B cell (primary cell): Measurements from ENCODE around the gene GPX2. TPM values are rescaled to one million over a fixed set of nuclear protein-coding genes. Genes with fewer than 3 reads are reported as not detected.

Experiments used
- ATAC-seq: fragments of 200-7000 bp; cut with Tn5 transposase; one replicate; pipeline ENCODE4 v1.10.0; 2021; ENCODE audit warnings: low read depth, mild to moderate bottlenecking, moderate number of reproducible peaks, moderate library complexity
- CTCF ChIA-PET: fragments of 350-600 bp; sonication (Branson Sonifier 250); formaldehyde crosslinking; loops from one replicate; lab custom pipeline; 2021; ENCODE audit warnings: antibody characterized with exemption, inconsistent platforms; lab: Charles Lee
- POLR2A ChIA-PET: fragments of 350-600 bp; sonication (Branson Sonifier 250); formaldehyde crosslinking; loops from one replicate; lab custom pipeline; 2021; ENCODE audit warnings: antibody characterized with exemption; lab: Charles Lee
- DNase-seq: peaks from one replicate; pipeline ENCODE4 v3.0.0; 2013
- H2AFZ ChIP-seq: 2 replicates; pipeline ENCODE4 v1.6.1; 2012; ENCODE audit warnings: mild to moderate bottlenecking, low read depth, low read length; ENCODE audit not compliant: insufficient read depth, poor library complexity, severe bottlenecking
- H3K27ac ChIP-seq, 2 donors: 1 replicate in 1 of 2; 2 replicates in 1 of 2; pipeline ENCODE4 v1.5.1; 2012 to 2013; ENCODE audit warnings: low read length in 2 of 2, mild to moderate bottlenecking in 2 of 2, moderate library complexity in 1 of 2
- H3K27me3 ChIP-seq, 4 experiments: fragments of 200-600 bp in 1 of 4; sonication (generic) in 1 of 4; replicated peaks in 1 of 4; 1 replicate in 2 of 4; 2 replicates in 2 of 4; pipeline versions ENCODE4 v1.6.1 to v1.7.0; 2013 to 2016; ENCODE audit warnings: low read length in 3 of 4, mild to moderate bottlenecking in 2 of 4, mixed read lengths in 1 of 4, moderate library complexity in 1 of 4; ENCODE audit not compliant: insufficient read depth in 4 of 4, control insufficient read depth in 3 of 4; ENCODE audit errors: control extremely low read depth in 1 of 4
- H3K36me3 ChIP-seq, 2 experiments: replicated peaks in 1 of 2; 1 replicate in 1 of 2; 2 replicates in 1 of 2; pipeline versions ENCODE4 v1.6.1 to v1.7.1; 2013; ENCODE audit warnings: low read length in 1 of 2; ENCODE audit not compliant: insufficient read depth in 2 of 2, control insufficient read depth in 1 of 2; ENCODE audit errors: control extremely low read depth in 1 of 2, extremely low read depth in 1 of 2
- H3K4me1 ChIP-seq, 2 donors: fragments of 200-600 bp in 1 of 2; sonication (generic) in 1 of 2; 1 replicate in 1 of 2; 2 replicates in 1 of 2; pipeline versions ENCODE4 v1.5.1 to v1.6.1; 2013 to 2017; ENCODE audit warnings: low read length in 2 of 2; ENCODE audit not compliant: control insufficient read depth in 2 of 2, insufficient read depth in 2 of 2
- H3K4me2 ChIP-seq: replicated peaks from 2 replicates; pipeline ENCODE3; 2012; ENCODE audit warnings: mild to moderate bottlenecking, low read depth, low read length; ENCODE audit not compliant: poor library complexity, severe bottlenecking
- H3K4me3 ChIP-seq, 5 experiments: fragments of 200-600 bp in 1 of 5; sonication (generic) in 1 of 5; 1 replicate in 3 of 5; 2 replicates in 2 of 5; pipeline versions ENCODE4 v1.5.1 to v1.7.0; 2011 to 2016; ENCODE audit warnings: low read length in 4 of 5, mild to moderate bottlenecking in 4 of 5, low read depth in 2 of 5, control low read depth in 1 of 5, moderate library complexity in 1 of 5; ENCODE audit not compliant: insufficient read depth in 1 of 5; ENCODE audit errors: control extremely low read depth in 1 of 5, extremely low read depth in 1 of 5
- H3K79me2 ChIP-seq: fragments of 200-600 bp; sonication (generic); one replicate; pipeline ENCODE4 v1.6.0; 2016; ENCODE audit warnings: low read length; ENCODE audit not compliant: control insufficient read depth, insufficient read depth
- H3K9ac ChIP-seq: fragments of 200-600 bp; sonication (generic); 2 replicates; pipeline ENCODE4 v1.6.1; 2017; ENCODE audit warnings: mild to moderate bottlenecking, low read length, moderate library complexity
- H3K9me3 ChIP-seq, 3 donors: one replicate each; pipeline versions ENCODE4 v1.6.1 to v1.7.1; 2013; ENCODE audit warnings: low read length in 2 of 3; ENCODE audit not compliant: control insufficient read depth in 2 of 3, insufficient read depth in 1 of 3; ENCODE audit errors: control extremely low read depth in 1 of 3
- H4K20me1 ChIP-seq: 2 replicates; pipeline ENCODE4 v1.6.0; 2012; ENCODE audit warnings: mild to moderate bottlenecking, low read length; ENCODE audit not compliant: insufficient read depth, control insufficient read depth, poor library complexity, severe bottlenecking
- H3K27ac Mint-ChIP-seq: one replicate; pipeline ENCODE4 v1.8.0; 2021; ENCODE audit warnings: mixed read lengths
- H3K27me3 Mint-ChIP-seq: one replicate; pipeline ENCODE4 v1.8.0; 2021; ENCODE audit warnings: mixed read lengths
- H3K4me1 Mint-ChIP-seq: one replicate; pipeline ENCODE4 v1.8.0; 2021; ENCODE audit warnings: mixed read lengths
- H3K4me3 Mint-ChIP-seq: one replicate; pipeline ENCODE4 v1.8.0; 2021; ENCODE audit warnings: mixed read lengths
- H3K9me3 Mint-ChIP-seq: one replicate; pipeline ENCODE4 v1.8.0; 2022; ENCODE audit warnings: mixed read lengths; ENCODE audit not compliant: insufficient read depth
- CTCF ChIP-seq: fragments of 200-600 bp; IDR thresholded peaks from one replicate; pipeline ENCODE4 v1.8.0; 2022; ENCODE audit warnings: antibody characterized with exemption, mild to moderate bottlenecking
- EZH2 ChIP-seq: IDR thresholded peaks from 2 replicates; pipeline ENCODE4 v1.6.1; 2012; ENCODE audit warnings: borderline replicate concordance, low read depth, mild to moderate bottlenecking, moderate library complexity, low read length; ENCODE audit not compliant: insufficient read depth, poor library complexity, severe bottlenecking
- WGBS: methylation state at CpG from one replicate; pipeline ENCODE4 v1.1.5; 2013; ENCODE audit warnings: missing lambda C conversion rate; ENCODE audit not compliant: insufficient coverage; 5-methylcytosine and 5-hydroxymethylcytosine counted together
- intact Hi-C: fragments of 100-400 bp; cut with micrococcal nuclease; formaldehyde crosslinking; loops from one replicate; pipeline ENCODE4 v1.10.0; 2022
- polyA plus RNA-seq: library from polyadenylated mRNA; depleted of rRNA; stranded (reverse); fragments of >200 nt; gene quantifications from 2 replicates; pipeline ENCODE4 v1.2.3, GENCODE V29; 2012
- total RNA-seq, 2 donors: library from RNA; stranded (reverse); fragments of 120-200 nt in 1 of 2; gene quantifications; 1 replicate in 1 of 2; 2 replicates in 1 of 2; pipeline versions ENCODE4 v1.2.3 to v1.2.4, GENCODE V29; 2013 to 2022

The GPX2 gene
- total and polyA plus RNA-seq, 2 donors (not counting 1 experiment from before 2014, with no cell fraction given), result not detected

GRCh38 chr14:64970041-64970440, 27.5 kb upstream of the GPX2 start:
- H3K9me3 Mint-ChIP-seq, result no peaks in the 10 kb centered on the region
- DNase-seq (no peak), ATAC-seq (no peak)
- WGBS, result 4% methylated on average over 3 of the region's 3 CpGs
- Histone ChIP-seq H3K9me3 (no peaks in the 10 kb centered on the region), H3K27ac (no peak overlapping the region), H3K36me3 (no peaks in the 10 kb centered on the region), H4K20me1 (no peaks in the 10 kb centered on the region), H3K4me1 (peaks cover 11% of the 10 kb centered on the region in 2 donors), H3K79me2 (no peaks in the 10 kb centered on the region), H3K4me3 (no peak overlapping the region), H3K4me2 (no peak overlapping the region), H2AFZ (no peak overlapping the region), H3K9ac (no peak overlapping the region), H3K27me3 (peaks cover 0 to 27% (median 9%) of the 10 kb centered on the region in 4 experiments)
- peaks cover 6% of the 10 kb centered on the region for H3K4me1 Mint-ChIP-seq
- peak overlapping the region; percentile 18 for H3K4me3 Mint-ChIP-seq
- H3K27me3 Mint-ChIP-seq, result peaks cover 15% of the 10 kb centered on the region
- intact Hi-C loops, result loop anchor here (5.0 kb wide), 1 partner anchor 58 kb away; the partner anchor contains the start of gene CHURC1
- TF ChIP-seq CTCF (no peak), EZH2 (no peak)
- ChIA-PET CTCF (no interaction called here), POLR2A (no interaction called here)
- no peak overlapping the region for H3K27ac Mint-ChIP-seq

- intact Hi-C loops, result no loop called here
These were observed 26.1 kb upstream of the GPX2 start for GRCh38 chr14:64968651-64969050.

More at GRCh38 chr14:64968651-64969050, 26.1 kb upstream of the GPX2 start:
- Mint-ChIP-seq H3K4me3 (no peak overlapping the region), H3K27ac (no peak overlapping the region), H3K27me3 (peaks cover 15% of the 10 kb centered on the region), H3K9me3 (no peaks in the 10 kb centered on the region), H3K4me1 (peaks cover 6% of the 10 kb centered on the region)
- POLR2A ChIA-PET, result no interaction called here
- Histone ChIP-seq H3K36me3 (no peaks in the 10 kb centered on the region), H3K4me1 (peaks cover 11% of the 10 kb centered on the region in 2 donors), H3K4me2 (no peak overlapping the region), H3K9me3 (no peaks in the 10 kb centered on the region), H4K20me1 (no peaks in the 10 kb centered on the region), H3K27ac (no peak overlapping the region), H3K9ac (no peak overlapping the region), H3K4me3 (no peak overlapping the region), H3K79me2 (no peaks in the 10 kb centered on the region), H2AFZ (no peak overlapping the region), H3K27me3 (peaks cover 0 to 27% (median 9%) of the 10 kb centered on the region in 4 experiments)
- CTCF ChIA-PET, result no interaction called here
- no peak for TF ChIP-seq CTCF
- no peak for TF ChIP-seq EZH2
- WGBS, result 72% methylated on average over 4 of the region's 6 CpGs
- DNase-seq (no peak), ATAC-seq (no peak)
